Lower lobe of right lung (tissue), 2 donors: Measurements from ENCODE around the gene HIBADH. TPM values are rescaled to one million over a fixed set of nuclear protein-coding genes. Genes with fewer than 3 reads are reported as not detected.

Experiments
- ATAC-seq, 2 donors: fragments of 200-7000 bp; cut with Tn5 transposase; one replicate each; pipeline ENCODE4 v1.9.1; 2020 to 2022; ENCODE audit warnings: mild to moderate bottlenecking in 2 of 2, moderate library complexity in 2 of 2
- DNase-seq: peaks from one replicate; pipeline ENCODE4 v3.0.0-alpha.2; 2020
- H3K27ac ChIP-seq: fragments of 200-600 bp; one replicate; pipeline ENCODE4 v1.8.0; 2022
- H3K27me3 ChIP-seq: fragments of 200-600 bp; one replicate; pipeline ENCODE4 v1.8.0; 2022; ENCODE audit warnings: low read depth
- H3K36me3 ChIP-seq: fragments of 200-600 bp; one replicate; pipeline ENCODE4 v1.8.0; 2022; ENCODE audit warnings: mild to moderate bottlenecking
- H3K4me1 ChIP-seq: fragments of 200-600 bp; one replicate; pipeline ENCODE4 v1.8.0; 2022
- H3K4me3 ChIP-seq: fragments of 200-600 bp; one replicate; pipeline ENCODE4 v1.8.0; 2022; ENCODE audit warnings: mild to moderate bottlenecking
- H3K9me3 ChIP-seq: fragments of 200-600 bp; one replicate; pipeline ENCODE4 v1.8.0; 2022
- intact Hi-C: fragments of 100-400 bp; cut with DNase I; formaldehyde crosslinking; loops from one replicate; pipeline ENCODE4 v1.11.0; 2022
- long read RNA-seq: library from polyadenylated mRNA; unstranded; transcript quantifications from one replicate; pipeline ENCODE4 v2.0.0, GENCODE V29; 2021
- total RNA-seq: library from RNA; stranded (reverse); fragmentation: NEBNext Ultra II Directional; extraction: Animal tissue kit (Norgen Biotek cat#: 25700); gene quantifications from one replicate; pipeline ENCODE4 v1.2.1, GENCODE V29; 2021
- TF ChIP-seq, protein P1 (sequence below): fragments of 200-600 bp; IDR thresholded peaks from one replicate; pipeline ENCODE4 v1.8.0; 2022; ENCODE audit warnings: antibody characterized with exemption, mild to moderate bottlenecking
- donor health status: DM: no; HTN: yes; CAD: no; lungs with severe emphysema.

The HIBADH gene
- total RNA-seq: 27.1 TPM
- long read RNA-seq, transcript HIBADH-201 (8 exons, 1,990 nt): major isoform, 67 of 83 reads
- long read RNA-seq, partial matches to known transcripts: 6 of 83 reads
- long read RNA-seq, other reads (novel, unspliced or antisense): 10 of 83 reads

GRCh38 chr7:27662490-27663205 is at the start of gene HIBADH:
HIBADH (minus strand) TSS chr7:27662883; CDS start chr7:27662788, 95 bp downstream.
- intact Hi-C loops: no loop called here
- H3K27ac ChIP-seq: peak within 1 kb of the TSS; percentile 82
- H3K9me3 ChIP-seq: no peaks in the 10 kb centered on the region
- no peaks in the 10 kb centered on the region for H3K36me3 ChIP-seq
- TF ChIP-seq, protein P1, sequence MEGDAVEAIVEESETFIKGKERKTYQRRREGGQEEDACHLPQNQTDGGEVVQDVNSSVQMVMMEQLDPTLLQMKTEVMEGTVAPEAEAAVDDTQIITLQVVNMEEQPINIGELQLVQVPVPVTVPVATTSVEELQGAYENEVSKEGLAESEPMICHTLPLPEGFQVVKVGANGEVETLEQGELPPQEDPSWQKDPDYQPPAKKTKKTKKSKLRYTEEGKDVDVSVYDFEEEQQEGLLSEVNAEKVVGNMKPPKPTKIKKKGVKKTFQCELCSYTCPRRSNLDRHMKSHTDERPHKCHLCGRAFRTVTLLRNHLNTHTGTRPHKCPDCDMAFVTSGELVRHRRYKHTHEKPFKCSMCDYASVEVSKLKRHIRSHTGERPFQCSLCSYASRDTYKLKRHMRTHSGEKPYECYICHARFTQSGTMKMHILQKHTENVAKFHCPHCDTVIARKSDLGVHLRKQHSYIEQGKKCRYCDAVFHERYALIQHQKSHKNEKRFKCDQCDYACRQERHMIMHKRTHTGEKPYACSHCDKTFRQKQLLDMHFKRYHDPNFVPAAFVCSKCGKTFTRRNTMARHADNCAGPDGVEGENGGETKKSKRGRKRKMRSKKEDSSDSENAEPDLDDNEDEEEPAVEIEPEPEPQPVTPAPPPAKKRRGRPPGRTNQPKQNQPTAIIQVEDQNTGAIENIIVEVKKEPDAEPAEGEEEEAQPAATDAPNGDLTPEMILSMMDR: peak; percentile 24
- H3K4me1 ChIP-seq: peaks cover 8% of the 10 kb centered on the region
- H3K4me3 ChIP-seq: peak within 1 kb of the TSS; percentile 86
- peak; percentile 99 for ATAC-seq
- no peaks in the 10 kb centered on the region for H3K27me3 ChIP-seq
- DNase-seq: peak; percentile 99

GRCh38 chr7:27712217-27712616 is 49.5 kb upstream of the HIBADH start:
- Histone ChIP-seq H3K4me3 (no peak overlapping the region), H3K9me3 (no peaks in the 10 kb centered on the region), H3K27ac (no peak overlapping the region), H3K27me3 (peaks cover 3% of the 10 kb centered on the region), H3K36me3 (no peaks in the 10 kb centered on the region), H3K4me1 (no peaks in the 10 kb centered on the region)
- TF ChIP-seq, protein P1: no peak
- ATAC-seq (no peak), DNase-seq (no peak)
- intact Hi-C loops: no loop called here

GRCh38 chr7:27709137-27710075 is 46.7 kb upstream of the HIBADH start:
- DNase-seq: no peak
- no peaks in the 10 kb centered on the region for H3K36me3 ChIP-seq
- no peaks in the 10 kb centered on the region for H3K9me3 ChIP-seq
- H3K4me1 ChIP-seq: no peaks in the 10 kb centered on the region
- TF ChIP-seq, protein P1: no peak
- H3K4me3 ChIP-seq: no peak overlapping the region
- no peak overlapping the region for H3K27ac ChIP-seq
- ATAC-seq: no peak
- intact Hi-C loops: no loop called here
- no peaks in the 10 kb centered on the region for H3K27me3 ChIP-seq

- H3K4me1 ChIP-seq: no peaks in the 10 kb centered on the region
- no peaks in the 10 kb centered on the region for H3K9me3 ChIP-seq
- H3K27me3 ChIP-seq: no peaks in the 10 kb centered on the region
- TF ChIP-seq, protein P1: no peak
- no peak overlapping the region for H3K27ac ChIP-seq
- H3K36me3 ChIP-seq: no peaks in the 10 kb centered on the region
- intact Hi-C loops: no loop called here
- DNase-seq: no peak
- ATAC-seq: no peak
- no peak overlapping the region for H3K4me3 ChIP-seq
Measured at GRCh38 chr7:27708485-27708884, 45.8 kb upstream of the HIBADH start.

- no peak for ATAC-seq
- Histone ChIP-seq H3K4me1 (no peaks in the 10 kb centered on the region), H3K27me3 (no peaks in the 10 kb centered on the region), H3K27ac (no peak overlapping the region), H3K9me3 (no peaks in the 10 kb centered on the region), H3K4me3 (no peak overlapping the region), H3K36me3 (no peaks in the 10 kb centered on the region)
- intact Hi-C loops: no loop called here
- TF ChIP-seq, protein P1: no peak
- DNase-seq: no peak
Measured at GRCh38 chr7:27705200-27705594, 42.5 kb upstream of the HIBADH start.
